Medulla oblongata (tissue), 1 donor: ENCODE data around the gene LIN7B.

Experiments used
- DNase-seq: peaks from one replicate; pipeline ENCODE4 v3.0.0-alpha.2; 2015; ENCODE audit errors: extremely low spot score

LIN7B gene, protein sequence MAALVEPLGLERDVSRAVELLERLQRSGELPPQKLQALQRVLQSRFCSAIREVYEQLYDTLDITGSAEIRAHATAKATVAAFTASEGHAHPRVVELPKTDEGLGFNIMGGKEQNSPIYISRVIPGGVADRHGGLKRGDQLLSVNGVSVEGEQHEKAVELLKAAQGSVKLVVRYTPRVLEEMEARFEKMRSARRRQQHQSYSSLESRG

GRCh38 chr19:49113762-49114629, at the start of gene LIN7B:
Gene LIN7B, plus strand, starts transcription at chr19:49114370. Its CDS starts 35 bp downstream, at chr19:49114405.
- DNase-seq: peak; percentile 73

DNA sequence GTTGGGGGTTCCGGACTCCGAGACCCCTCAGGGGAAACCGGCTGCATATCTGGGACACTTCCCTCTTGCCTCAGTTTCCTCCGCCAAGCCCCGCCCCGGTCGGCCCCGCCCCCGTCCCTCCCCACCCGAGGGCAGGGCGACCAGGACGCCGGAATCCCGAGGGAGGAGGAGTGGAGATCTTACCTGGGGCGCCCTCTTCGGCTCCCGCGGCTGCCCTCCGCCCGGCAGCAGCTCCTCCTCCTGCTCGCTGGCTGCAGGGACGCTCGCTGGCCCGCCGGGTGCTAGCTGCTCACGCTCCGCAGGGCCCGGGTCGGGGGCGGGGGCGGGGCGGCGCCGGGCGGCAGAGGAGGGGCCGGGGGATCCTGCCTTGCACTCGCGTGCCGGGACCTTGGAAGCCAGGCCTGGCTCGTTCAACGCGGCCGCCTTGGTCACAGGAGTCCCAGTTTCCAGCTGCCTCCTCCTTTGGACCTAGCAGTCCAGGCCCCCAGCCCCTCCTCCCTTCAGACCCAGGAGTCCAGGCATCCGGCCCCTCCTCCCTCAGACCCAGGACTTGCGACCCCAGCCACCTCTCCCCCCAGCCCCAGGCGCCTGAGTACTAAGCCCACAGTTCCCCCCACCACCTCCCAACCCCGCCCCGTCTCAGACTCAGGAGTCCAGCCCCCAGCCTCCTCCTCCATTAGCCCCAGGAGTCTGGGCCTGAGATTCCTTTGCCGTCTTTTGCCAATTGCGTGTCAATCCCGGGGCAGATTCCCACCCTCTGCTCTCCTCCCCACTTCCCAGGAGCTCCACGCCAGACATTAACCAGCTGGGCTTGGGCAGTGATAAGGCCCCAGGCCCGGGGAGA, 49.2 kb upstream of the LIN7B start, which contains the start of gene NTF4:
Gene NTF4 (minus strand): TSS at position 51 of the 844 bp plus-strand sequence. CDS start 2,821 bp downstream, outside the sequence.
- no peak for DNase-seq

GRCh38 chr19:49065905-49066512, 48.2 kb upstream of the LIN7B start:
- no peak for DNase-seq

GRCh38 chr19:49067554-49067953, 46.6 kb upstream of the LIN7B start:
- no peak for DNase-seq

DNA sequence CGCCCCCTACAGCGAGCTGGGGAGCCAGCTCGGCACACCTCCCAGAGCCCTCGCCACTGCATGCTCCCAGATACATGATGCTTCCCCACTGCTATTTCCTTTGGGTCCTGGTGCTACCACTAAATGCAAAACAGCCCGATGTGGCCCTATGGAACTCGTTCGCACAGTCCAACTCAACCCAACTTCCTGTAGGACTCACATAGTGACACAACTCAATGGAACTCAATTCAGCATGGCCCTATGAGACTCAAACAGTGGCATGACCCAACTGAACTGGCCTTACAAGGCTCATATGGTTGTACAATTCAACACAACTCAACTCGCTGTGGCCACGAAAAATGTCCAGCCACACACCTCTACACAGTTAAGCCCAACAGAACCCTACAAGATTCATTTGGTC, 45.1 kb upstream of the LIN7B start:
- DNase-seq: no peak

- DNase-seq: no peak
Observed at GRCh38 chr19:49070416-49070815, 43.8 kb upstream of the LIN7B start.

DNA sequence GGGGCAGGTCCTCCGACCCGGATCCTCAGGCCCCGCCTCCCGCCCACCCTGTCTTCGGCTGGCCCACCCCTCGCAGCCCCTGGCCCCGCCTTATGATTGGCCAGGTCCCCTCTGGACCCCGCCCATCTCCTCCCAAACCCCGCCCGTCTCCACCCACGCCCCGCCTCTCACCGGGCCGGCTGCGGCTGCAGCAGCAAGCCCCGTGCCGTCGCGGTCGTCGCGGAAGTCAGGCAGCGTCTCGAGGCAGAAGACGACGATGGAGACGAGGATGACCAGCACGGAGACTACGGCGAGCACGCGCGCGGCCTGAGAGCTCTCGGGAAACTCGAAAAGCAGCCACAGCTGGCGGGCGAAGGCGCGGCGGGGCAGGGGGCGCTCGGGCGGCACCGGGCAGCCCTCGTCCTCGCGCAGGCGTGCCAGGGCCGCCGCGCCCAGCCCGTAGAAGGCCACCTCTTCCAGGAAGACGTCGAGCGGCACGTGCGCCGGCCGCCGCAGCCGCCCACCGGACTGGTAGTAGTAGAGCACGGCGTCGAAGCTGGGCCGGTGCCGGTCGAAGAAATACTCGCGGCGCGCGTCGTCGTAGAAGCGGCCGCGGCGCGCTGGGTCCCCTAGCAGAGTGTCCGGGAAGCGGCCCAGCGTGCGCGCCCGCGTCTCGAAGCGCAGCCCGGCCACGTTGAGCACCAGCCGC, 42.2 kb upstream of the LIN7B start:
- no peak for DNase-seq

- no peak for DNase-seq
Observed at GRCh38 chr19:49073514-49074378, 40.4 kb upstream of the LIN7B start.

- DNase-seq: peak; percentile 62
Observed at GRCh38 chr19:49074869-49075268, 39.3 kb upstream of the LIN7B start.

GRCh38 chr19:49080392-49080791, 33.8 kb upstream of the LIN7B start:
- no peak for DNase-seq

- no peak for DNase-seq
Observed at GRCh38 chr19:49081273-49081672, 32.9 kb upstream of the LIN7B start.

DNA sequence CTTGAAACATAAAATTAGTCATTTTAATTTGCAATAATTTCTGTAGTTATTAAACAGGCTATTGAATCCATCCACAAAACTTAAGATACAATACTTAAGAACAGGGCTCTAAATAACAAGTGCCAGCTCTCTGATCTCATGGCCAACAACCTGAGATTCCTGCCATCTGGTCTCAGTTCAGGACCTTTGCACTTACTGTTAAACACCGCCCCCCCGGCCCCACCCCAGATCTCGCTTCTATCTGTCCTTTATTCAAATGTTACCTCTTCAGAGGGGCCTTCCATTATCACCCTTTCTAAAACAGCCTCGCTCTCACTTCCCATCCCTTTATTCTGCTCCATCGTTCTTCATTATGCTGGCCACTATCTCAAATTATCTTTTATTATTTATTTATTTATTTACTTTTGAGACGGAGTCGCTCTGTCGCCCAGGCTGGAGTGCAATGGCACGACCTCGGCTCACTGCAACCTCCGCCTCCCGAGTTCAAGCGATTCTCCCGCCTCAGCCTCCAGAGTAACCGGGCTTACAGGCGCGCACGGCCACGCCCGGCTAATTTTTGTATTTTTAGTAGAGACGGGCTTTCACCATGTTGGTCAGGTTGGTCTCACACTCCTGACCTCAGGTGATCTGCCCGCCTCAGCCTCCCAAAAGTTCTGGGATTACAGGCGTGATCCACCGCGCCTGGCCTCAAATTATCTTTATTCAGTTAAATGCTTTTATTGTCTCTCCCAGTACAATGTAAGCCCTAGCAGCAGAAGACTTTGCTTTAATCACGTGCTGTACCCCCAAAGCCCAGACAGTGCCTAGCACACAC, 29.8 kb upstream of the LIN7B start:
- DNase-seq: no peak

DNA sequence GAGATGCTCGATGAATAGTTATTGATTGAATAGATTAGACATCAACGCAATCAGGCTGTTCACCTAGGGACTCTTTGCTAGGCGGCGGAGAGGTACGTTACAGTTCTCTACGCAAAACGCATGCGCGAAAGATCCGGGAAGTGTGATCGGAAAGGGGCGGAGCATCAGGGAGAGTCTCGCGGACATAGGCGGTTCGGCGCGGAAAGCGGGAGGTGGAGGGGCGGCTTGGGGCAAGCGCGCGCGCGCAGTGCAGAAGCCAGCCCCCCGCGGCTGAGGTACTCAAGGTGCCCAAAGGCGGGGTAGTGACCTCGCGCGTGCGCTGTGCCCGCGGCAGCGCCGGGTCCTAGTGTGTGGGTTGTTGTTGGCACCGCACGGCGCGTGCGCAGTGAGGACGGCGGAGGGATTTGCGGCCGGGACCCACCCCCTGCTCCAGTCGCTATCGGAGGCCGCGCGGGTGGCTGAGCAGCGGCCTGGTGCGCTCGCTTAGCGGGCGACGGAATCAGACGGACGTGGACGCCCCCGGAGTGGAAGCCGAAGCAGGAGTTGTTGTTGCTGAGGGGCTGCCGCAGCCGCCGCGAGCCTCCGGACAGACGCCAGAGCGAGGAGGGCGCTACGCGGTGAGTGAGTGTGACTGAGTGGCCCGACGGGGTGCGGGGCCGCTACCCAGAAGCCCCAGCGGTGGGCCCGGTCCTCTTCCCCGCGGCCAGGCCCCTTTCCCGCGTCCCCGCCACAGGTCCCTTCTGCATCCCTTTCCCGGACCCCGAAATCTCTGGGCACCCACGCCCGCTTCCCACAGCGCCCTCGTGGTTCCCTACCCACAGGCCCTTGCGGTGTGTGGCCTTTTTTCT, 28.9 kb upstream of the LIN7B start, which contains the start of gene SNRNP70:
Gene SNRNP70 (plus strand): TSS at position 432 of the 848 bp plus-strand sequence. CDS start 964 bp downstream, outside the sequence.
- DNase-seq: peak; percentile 98

DNA sequence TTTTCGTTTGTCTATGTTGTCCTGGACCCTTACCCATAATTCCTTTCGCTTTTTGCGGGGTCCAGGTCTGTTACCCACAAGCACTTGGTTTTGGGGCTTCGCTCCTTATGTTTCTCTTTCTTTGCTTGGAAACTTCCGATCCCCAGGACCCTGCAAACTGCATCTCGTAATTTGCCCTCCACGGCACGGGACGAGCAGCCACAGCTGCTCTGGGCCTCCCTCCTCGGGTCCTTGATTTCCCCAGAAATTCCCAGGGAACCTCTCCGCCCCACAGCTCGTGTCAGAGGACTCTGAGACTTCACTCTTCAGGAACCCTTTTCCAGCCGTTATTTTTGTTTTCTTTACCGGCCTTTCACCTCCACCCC, 28.3 kb upstream of the LIN7B start:
- no peak for DNase-seq

GRCh38 chr19:49086296-49086695, 27.9 kb upstream of the LIN7B start:
- DNase-seq: no peak

DNA sequence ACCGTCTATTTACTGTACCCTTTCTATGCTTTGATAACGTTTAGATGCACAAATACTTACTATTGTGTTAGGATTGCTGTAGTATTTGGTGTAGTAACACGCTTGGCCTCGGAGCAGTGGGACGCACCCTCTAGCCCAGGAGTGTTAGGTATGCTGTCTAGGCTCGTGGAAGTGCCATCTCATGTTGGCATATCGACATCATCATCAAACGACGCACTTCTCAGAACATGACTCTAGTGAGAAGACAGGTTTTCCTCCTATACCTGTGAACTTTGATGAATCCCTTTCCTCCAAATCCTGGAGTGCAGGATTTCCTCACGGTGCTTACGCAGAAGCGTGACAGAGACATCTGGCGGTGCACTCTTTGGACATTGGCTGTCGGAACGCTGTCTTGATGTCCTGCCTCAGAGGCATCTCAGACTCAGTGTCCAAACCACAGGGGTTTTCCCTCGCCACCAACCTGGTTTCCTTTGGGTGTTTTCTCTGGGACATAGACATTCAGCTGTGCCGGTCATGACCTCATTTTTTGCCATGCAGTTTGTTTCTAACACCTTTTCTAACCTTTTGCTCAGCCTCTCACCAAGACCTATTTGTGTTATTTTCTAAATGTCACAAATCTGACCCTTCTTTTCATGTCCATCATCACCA, 22.7 kb upstream of the LIN7B start:
- no peak for DNase-seq

DNA sequence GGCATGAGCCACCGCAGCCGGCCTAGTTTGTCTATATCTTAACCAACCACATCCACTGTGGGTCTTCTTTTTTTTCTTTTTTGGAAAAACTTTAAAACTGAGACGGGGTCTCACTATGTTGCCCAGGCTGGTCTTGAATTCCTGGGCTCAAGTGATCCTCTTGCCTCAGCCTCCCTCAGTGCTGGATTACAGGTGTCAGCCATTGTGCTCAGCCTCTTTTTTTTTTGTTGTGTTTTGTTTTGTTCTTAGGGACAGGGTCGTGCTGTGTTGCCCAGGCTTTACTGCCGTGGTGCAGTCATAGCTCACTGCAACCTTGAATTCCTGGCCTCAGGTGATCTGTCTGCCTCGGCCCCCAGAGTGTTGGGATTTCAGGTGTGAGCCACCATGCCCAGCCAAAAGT, 21.5 kb upstream of the LIN7B start:
- no peak for DNase-seq
